NAMALWA (cell line): ENCODE measurements around the gene SYCN.

Source experiments
- DNase-seq: peaks from one replicate; pipeline ENCODE4 v3.0.0-alpha.2; 2015; ENCODE audit warnings: low spot score

Gene SYCN

GRCh38 chr19:39155741-39156140 is 48.3 kb downstream of the SYCN start:
- no peak for DNase-seq

- DNase-seq, result no peak
Measured at GRCh38 chr19:39155114-39155700, 48.9 kb downstream of the SYCN start.

- no peak for DNase-seq
Measured at GRCh38 chr19:39154629-39155100, 49.4 kb downstream of the SYCN start.

- no peak for DNase-seq
Measured at GRCh38 chr19:39154100-39154628, 49.9 kb downstream of the SYCN start.
